HG02973 (cell line): ENCODE data around the gene SLC23A3.

Experiments
- ATAC-seq: cut with Tn5 transposase; IDR thresholded peaks from one replicate; pipeline ENCODE4 v1.9.1; 2021; ENCODE audit warnings: moderate library complexity; ENCODE audit not compliant: unreplicated experiment

SLC23A3 gene

GRCh38 chr2:219169930-219170654, at the start of gene SLC23A3:
TSS of gene SLC23A3 (minus strand) at chr2:219170029. CDS start at chr2:219169984, 45 bp downstream.
- ATAC-seq: no peak

- peak; percentile 66 for ATAC-seq
These were observed 49.2 kb upstream of the SLC23A3 start, which contains the start of gene ABCB6 for GRCh38 chr2:219218732-219219701. TSS of gene ABCB6 (minus strand) at chr2:219218958. CDS start at chr2:219218673, 285 bp downstream.

- peak; percentile 17 for ATAC-seq
These were observed 48.4 kb upstream of the SLC23A3 start for GRCh38 chr2:219218217-219218731.

GRCh38 chr2:219216535-219216915, 46.7 kb upstream of the SLC23A3 start:
- ATAC-seq: no peak

GRCh38 chr2:219215871-219216534, 46.2 kb upstream of the SLC23A3 start:
- ATAC-seq: no peak

GRCh38 chr2:219214786-219215185, 45.0 kb upstream of the SLC23A3 start:
- no peak for ATAC-seq

GRCh38 chr2:219214141-219214540, 44.3 kb upstream of the SLC23A3 start:
- ATAC-seq: no peak

- no peak for ATAC-seq
These were observed 43.8 kb upstream of the SLC23A3 start for GRCh38 chr2:219213486-219214071.

GRCh38 chr2:219213026-219213415, 43.2 kb upstream of the SLC23A3 start:
- ATAC-seq: no peak

GRCh38 chr2:219210886-219211362, 41.1 kb upstream of the SLC23A3 start:
- no peak for ATAC-seq

- ATAC-seq: no peak
These were observed 40.5 kb upstream of the SLC23A3 start for GRCh38 chr2:219210196-219210885.

- no peak for ATAC-seq
These were observed 39.7 kb upstream of the SLC23A3 start for GRCh38 chr2:219209236-219210195.

- ATAC-seq: no peak
These were observed 38.3 kb upstream of the SLC23A3 start for GRCh38 chr2:219207884-219208740.

GRCh38 chr2:219207134-219207883, 37.5 kb upstream of the SLC23A3 start:
- no peak for ATAC-seq

GRCh38 chr2:219206328-219207133, 36.7 kb upstream of the SLC23A3 start, which contains the start of gene ZFAND2B:
TSS of gene ZFAND2B (plus strand) at chr2:219206782. CDS start at chr2:219206988, 206 bp downstream.
- peak; percentile 95 for ATAC-seq

- ATAC-seq: no peak
These were observed 36.1 kb upstream of the SLC23A3 start for GRCh38 chr2:219205981-219206327.
